IPS-NIHi7 (cell line): ENCODE measurements around the gene CDC42EP2.

ENCODE experiments used
- DNase-seq: peaks from one replicate; pipeline ENCODE4 v3.0.0; 2012; ENCODE audit warnings: mixed read lengths; ENCODE audit errors: extremely low spot score

CDC42EP2 gene

GRCh38 chr11:65298131-65298535 is 16.5 kb upstream of the CDC42EP2 start:
- no peak for DNase-seq

DNA sequence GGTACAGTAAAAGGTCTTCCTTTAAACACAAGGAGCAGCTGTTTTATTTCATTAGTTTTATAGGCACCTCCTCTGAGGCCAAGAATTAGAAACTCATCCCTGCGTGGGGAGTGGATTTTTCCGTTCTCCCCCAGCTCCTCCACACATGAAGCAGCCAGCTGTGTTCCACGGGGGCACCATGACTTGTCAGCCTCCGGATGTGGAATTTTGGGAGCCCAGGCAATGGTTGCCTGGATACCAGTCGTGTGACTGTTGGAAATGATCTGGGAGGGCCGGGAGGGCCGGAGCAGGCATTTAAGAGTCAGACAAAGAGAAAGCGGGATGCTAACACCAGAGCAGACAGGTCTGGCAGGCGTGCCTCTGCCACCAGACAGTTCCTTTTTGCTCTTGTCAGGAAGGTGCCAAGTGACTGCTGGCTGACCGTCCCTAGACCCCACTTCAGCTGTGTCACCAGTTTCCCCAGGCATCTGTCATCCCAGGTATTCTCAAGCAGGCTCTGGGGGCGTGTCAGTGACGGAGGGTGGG is 15.9 kb upstream of the CDC42EP2 start:
- DNase-seq: no peak

- DNase-seq: no peak
Measured at GRCh38 chr11:65300621-65301275, 13.9 kb upstream of the CDC42EP2 start.

DNA sequence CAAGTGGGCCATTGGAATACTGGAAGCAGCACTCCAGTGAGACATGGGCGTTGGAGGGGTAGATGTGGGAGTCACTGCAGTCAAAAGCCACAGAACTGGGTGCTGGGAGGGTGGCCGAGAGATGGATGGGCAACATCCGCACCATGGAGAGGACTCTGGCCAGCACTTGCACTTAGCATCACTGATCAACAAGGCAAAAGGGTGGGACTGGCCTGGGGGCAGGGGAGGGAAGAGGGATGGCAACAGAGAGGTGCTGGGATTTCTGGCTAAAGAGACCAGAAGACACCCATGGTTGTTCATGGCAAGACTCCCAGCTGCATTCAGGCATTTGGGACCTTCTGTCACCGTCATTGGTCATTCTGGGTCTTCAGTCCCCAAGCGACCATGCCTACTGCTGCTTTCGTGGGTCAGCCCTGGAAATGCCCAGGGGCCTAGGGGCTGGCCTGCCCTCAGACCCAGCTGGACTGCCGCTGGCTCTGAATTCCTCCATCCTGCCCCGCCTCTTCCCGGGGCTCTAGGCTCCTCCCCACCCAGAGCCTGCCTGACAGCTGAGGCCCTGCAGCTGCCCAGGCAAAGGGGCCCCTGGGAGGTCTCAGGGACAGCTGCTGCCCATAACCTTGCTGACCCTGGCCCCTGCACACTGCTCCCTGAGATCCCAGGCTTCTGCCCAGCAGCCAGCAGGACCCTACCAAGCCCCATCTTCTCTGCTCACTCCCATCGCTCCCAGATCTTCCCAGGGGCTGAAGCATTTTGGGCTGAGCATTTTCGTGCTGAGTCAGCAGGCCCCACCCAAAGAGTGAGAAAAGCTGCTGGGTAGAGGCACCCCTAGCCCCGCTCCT is 13.0 kb upstream of the CDC42EP2 start:
- DNase-seq: peak; percentile 88

DNA sequence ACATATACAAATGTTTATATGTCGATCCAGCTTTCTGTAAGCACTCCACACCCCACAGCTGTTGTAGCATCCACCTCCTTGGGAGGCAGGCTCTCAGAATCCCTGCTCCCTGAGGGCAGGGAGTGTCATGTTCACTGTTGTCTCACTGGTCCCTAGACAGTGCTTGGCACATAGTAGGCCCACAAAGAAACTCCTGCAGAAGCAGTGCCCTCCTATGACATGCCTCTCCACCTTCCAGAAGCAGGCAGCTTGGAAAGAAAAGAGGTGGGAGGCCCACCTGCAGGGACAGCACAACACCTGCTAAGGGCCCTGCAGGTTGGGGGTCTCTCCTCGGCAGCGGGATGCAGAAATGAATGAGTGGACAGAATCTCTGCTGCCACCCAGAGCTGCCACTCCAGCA is 11.1 kb upstream of the CDC42EP2 start:
- DNase-seq: no peak

DNA sequence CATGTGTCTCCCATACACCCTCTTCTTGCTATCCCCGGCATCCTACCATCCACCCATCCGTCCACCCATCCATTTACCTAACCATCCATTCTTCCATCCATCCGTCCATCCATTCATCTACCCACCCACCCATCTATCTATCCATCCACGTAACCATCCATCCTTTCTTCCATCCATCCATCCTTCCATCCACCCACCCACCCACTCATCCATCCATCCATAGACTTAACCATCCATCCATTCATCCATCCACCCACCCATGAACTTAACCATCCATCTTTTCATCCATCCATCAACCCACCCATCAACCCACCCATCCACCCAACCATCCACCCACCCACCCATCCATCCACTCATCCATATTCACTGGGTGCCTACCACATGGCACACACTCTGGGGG is 10.6 kb upstream of the CDC42EP2 start:
- no peak for DNase-seq

DNA sequence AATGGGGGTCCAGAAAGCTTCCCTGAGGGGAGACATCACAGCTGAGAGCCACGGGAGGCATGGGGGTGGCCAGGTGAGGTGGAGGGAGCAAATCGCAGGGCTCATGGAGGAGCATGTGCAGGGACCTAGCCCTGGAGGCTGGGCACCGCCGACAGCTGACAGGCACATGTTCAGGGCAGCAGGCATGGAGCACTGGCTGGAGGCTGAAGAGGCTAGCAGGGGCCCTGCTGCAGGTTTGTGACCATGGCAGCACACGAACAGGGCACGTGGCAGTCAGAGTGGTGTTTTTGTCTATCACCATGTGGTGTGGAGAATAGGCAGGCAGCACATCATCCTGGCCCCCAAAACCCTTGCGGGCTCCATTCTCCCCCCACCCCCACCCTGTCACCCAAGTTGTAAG is 10.1 kb upstream of the CDC42EP2 start:
- DNase-seq: no peak

DNA sequence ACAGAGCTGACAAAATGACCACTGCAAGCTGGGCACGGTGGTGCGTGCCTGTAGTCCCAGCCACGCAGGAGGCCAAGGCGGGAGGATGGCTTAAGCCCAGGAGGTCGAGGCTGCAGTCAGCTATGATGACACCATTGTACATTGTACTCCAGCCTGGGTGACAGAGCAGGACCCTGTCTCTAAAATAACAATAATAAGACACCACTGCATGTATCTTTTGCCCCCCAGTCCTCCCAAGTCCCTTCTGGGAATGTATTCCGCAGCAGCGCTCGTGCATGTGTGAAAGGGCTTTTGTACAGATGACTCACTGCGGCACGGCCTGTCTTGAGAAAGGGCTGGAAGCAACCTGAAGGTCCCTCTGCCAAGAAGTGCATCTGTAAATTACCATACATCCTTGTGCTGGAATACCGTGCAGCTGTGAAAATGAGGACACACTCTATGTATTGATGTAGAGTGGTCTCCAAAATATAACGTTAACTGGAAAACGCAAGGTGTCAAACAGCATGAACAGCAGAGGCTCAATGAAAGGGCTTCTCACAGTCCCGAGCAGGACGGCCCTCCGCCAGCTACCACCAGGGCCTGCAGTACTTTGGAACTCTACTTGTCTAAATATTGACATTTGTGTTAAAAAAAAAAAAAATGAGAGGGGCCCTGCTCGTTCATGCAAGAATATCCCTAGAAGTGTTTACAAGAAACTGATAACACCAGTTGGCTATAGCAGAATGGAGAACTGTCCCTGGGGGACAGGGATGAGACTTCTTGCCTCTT is 9.0 kb upstream of the CDC42EP2 start:
- DNase-seq: no peak

DNA sequence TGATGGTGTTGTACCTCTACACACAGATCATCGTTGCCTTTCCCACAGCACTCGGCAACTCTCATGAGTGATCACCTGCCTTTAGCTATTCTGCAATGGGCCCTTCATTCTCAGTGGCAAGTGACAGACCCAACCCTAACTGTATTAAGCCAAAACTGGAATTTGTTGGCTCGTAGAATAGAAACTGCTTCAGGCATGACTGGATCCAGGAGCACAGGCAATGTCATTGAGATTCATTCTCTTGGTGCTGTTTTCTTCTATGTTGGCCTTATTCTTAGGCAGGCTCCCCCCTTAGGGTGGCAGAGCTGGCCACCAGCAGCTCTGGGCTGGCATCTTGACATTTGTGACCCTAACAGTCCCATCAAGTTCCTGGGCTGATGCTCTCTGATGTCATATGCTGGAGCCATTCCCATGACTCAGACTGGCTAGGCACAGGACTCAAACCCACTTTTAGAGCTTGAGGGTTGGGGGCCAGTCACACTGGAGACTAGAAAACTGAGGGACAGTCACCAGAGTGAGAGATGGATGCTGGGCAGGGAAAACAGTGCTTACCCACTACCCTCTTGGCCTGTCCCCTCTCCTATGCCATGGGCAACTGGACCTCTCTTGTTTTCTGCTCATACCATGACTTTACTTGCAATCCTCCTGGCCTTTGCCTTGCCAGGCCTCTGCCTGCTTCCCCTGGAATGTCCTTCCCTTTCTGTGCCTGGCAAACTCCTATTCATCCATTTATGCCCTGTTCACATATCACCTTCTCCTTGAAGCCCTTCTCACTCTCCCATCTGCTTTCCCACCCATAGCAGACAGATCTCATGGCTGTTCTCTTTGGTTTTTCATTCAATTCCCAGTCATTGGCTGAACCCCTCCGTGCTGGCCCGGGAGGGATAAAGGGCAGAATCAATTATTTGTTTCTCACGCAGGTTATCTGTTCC is 7.1 kb upstream of the CDC42EP2 start:
- DNase-seq: no peak

DNA sequence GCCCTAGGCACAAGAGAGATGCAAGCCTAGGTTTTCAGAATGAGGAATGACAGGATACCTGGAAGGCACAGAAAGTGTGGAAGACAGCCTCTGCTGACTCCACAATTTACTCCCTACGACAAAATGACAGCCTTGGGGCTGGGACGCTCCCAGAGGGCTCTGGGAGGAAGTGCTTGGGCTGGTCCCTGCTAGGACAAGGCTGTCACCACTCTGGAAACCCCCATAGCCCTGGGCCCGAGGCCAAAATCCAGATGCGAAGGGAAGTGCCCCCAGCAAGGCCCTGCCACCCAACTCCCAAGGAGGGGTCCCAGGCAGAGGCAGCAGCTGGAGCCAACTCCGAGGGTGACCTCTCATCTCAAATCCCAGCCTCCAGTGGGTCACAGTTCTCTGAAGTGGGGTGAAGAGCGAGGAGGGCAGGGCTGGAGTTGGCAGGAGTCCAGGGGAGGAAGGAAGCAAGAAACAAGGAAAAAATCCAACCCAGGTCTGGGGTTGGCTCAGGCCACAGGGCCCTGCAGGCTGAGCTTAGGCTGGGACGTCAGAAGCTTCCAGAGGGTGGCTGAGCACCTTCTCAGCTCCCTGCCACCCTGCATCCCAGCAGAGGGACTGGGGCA is 6.3 kb upstream of the CDC42EP2 start:
- no peak for DNase-seq

GRCh38 chr11:65309006-65309405 is 5.7 kb upstream of the CDC42EP2 start:
- DNase-seq: no peak

DNA sequence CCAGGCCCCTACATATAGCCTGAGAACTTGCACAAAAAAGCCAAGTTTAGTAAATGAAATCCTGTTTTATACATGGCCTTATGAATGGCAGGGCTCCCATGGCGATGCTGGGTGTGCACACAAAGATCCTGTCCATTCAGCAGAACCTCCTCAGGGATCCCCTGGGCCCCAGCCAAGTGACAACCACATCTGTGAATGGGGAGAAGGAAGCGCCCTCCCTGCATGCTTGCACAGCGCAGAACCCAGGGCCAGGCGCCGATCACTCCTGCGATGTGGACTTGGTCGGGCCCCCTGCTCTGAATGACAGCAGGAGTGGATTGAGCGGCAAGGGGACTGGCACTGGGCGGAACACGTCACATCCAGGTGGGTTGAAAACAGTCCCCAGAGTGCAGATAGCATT is 4.5 kb upstream of the CDC42EP2 start:
- no peak for DNase-seq

GRCh38 chr11:65310736-65311135 is 3.9 kb upstream of the CDC42EP2 start:
- no peak for DNase-seq

DNA sequence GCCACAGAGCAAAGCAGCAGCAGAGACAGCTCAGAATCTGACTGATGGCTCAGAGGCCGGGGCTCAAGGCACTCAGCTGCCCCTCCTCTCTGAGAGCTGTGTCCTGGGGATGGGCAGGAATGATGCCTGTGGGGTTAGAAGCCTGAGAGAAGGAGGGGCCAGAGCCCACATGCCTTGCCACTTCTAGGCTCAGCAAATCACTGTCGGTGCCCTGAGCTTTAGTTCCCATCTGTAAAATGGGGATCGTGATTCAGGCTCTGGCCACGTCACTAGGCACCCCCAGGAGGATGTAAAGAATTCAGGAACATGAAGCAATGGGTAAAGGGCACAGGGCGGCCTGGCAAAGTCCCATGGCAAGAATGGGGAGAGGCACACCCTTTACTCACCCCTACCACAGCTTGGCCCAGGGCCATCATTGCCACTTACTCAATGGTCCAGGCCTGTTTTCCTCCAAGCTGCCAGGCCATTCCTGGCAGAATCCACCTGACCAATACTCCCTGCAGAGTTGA is 3.4 kb upstream of the CDC42EP2 start:
- DNase-seq: no peak

- peak; percentile 89 for DNase-seq
Measured at GRCh38 chr11:65315204-65315865, 669 bp downstream of the CDC42EP2 start.

- no peak for DNase-seq
Measured at GRCh38 chr11:65315866-65316226, 1.2 kb downstream of the CDC42EP2 start.

- no peak for DNase-seq
Measured at GRCh38 chr11:65316227-65317024, 1.8 kb downstream of the CDC42EP2 start.

DNA sequence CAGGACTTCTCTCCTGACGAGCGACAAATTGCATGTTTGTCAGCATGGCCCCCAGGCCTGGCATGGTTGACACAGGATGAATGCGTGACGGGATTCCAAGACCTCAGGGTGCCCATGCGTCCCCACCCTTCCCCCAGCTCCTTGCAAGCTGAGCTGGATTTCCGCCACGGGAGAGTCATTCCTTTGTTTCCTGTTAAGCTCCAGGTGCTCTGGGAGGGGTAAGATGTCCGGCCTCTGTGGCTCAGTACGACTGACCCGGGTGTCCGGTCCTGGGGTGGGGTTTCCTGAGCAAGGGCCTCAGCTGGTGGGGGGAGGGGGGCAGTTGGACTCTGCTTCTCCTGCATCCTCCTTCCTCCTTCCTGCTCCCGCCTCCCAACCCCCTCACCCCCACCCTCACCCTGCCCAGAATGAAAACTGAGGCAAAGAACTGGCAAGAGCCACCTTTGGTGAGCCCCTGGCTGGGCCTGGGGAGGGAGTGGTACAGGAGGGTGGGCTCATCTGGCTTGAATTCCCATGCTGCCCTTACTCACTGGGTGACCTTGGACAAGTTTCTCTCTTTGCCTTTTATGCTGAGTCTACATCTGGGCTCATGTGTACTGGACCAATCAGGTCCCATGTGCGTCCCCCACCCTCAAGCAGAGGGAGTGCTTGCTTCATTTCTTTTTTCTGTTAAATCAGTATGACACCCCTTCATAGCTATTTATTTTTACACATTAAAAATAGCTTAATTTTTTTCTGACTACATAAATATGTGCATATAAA is 2.5 kb downstream of the CDC42EP2 start:
- DNase-seq: no peak
